Retina (tissue), 1 donor: Measurements from ENCODE around the gene SDCCAG8.

Experiments
- DNase-seq: peaks from one replicate; pipeline ENCODE4 v3.0.0-alpha.2; 2016

The SDCCAG8 gene

DNA sequence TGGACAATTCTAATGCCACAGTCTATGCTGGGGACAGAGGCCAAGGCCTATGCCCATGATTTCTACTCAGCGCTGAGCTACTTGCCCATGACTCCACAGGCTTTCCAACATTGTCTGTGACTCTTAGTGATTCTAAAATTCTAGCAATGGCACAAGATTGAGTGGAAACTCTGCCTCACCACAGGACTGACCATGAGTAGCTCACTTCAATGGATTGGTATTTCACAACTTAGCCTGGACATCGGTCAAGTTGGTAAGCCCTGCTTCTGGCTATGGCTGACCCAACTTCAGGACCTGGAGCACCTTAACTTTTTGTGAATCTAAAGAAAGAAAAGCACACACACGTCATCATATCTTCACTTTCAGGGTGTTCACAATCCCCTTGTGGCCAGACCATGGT is 255.1 kb downstream of the SDCCAG8 start:
- no peak for DNase-seq

DNA sequence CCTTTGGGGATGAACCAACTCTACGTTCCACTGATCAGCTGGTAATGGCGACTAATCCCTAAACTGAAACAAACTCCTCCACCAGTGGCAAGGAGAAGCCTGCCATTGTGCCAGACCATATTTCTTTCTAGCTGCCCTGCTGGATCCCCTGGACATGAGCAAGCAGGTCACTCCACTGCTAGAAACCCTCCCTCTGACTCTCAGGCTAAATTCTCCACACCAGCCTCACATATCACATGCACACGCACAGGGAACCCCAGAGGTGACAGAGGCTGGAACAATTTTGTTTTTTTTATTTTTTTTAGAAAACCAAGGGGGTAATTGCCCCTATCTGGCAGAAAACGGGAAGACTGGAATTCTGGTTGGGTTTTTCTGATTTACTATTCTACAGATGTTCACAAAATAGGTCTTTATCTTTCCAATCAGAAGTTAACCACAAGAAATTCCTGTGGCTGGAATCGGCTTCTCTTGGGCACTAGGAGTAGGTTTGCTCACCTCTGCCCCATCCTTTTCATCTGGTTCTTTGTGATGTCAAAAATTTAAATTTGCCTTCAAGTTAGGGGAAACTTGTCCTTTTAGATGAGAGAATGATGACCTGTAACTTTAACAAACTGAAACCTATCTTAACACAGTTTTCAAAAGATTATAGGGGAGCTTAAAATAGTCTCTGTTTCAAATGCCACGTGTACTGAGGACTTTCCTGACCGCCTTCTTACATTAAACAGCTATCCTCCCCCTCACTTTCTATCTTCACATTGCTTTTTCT is 258.1 kb downstream of the SDCCAG8 start:
- no peak for DNase-seq

DNA sequence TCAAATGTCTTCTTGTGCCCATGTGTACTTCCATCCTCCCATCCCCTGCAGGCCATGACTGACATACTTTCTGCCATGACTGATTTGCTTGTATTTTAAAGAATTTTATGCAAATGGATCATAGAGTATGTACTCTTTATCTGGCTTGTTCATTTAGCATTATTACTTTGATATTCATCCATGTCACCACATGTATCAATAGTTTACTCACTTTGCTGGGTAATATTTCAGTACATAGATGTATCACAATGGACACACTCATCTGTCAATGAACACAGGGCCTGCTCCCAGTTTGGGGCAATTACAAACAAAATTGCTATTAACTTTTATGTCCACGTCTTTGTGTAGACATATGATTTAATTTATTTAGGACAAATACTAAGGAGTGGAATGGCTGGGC is 259.1 kb downstream of the SDCCAG8 start:
- no peak for DNase-seq

DNA sequence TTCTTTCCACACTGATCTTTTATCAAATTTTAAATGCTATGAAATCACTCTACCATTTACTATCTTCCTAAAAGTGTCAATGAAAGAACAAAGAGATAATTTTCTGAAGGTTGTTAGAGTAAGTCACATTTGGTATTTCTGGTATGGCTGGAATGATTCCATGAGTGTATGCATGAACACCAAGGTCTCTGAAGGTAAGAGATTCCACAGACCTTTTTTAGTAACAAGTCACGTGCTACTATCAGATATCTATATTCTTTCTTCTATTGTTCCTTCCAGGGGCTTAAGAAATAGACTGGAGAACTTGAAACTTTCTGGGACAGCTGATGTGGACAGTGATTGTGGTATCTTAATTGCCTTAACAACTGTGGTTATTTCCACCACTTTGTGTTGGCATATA is 265.0 kb downstream of the SDCCAG8 start:
- no peak for DNase-seq

DNA sequence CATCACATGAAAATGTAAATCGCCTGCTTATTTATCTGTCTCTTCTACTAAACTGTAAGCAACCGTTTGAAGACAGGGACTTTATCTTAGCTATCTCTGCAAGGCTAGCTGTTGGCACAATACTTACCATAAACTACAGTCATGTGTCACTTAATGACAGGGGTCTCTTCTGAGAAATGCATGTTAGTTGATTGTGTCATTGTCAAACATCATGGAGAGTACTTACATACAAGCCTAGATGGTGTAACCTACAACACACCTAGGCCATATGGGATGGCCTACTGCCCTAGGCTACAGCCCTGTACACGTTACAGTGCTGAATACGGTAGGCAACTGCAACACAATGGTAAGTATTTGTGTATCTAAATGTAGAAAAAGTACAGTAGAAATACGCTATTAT is 267.9 kb downstream of the SDCCAG8 start:
- no peak for DNase-seq

DNA sequence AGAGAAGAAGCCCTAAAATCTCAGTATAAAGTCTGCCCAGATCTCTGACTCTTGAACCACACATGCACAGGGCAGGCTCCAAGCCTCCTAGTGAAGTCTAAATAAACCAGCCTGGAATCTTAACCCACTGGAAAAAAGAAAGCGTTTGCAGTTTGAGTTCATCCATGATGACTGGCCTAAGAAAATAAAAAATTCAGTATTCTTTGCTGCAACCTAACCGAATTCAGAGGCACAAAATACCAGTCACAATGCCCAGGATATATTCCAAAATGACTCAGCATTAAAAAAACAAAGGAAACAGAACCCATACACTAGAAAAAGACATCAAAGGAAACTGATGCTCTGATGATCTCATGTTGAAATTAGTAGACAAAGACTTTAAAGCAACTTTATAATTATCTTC is 269.2 kb downstream of the SDCCAG8 start:
- DNase-seq, result no peak

DNA sequence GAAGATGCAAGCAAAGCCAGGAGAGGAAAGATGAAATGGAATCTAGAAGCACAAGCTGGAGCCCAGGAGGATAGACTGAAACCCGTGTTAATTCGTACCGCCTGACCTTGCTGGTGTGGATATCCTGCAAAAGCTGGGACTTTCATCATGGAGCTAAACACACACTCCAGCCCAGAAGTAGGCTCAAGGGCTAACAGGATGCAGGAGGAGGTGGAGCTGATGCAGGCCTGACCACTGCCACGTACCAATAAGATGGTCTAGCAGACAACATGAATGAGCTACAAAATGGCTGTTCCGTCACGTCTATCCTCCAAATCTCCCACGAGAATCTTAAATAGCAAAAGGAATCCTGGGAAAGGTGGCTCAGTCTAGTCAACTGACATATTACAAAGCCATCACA is 270.3 kb downstream of the SDCCAG8 start:
- no peak for DNase-seq

DNA sequence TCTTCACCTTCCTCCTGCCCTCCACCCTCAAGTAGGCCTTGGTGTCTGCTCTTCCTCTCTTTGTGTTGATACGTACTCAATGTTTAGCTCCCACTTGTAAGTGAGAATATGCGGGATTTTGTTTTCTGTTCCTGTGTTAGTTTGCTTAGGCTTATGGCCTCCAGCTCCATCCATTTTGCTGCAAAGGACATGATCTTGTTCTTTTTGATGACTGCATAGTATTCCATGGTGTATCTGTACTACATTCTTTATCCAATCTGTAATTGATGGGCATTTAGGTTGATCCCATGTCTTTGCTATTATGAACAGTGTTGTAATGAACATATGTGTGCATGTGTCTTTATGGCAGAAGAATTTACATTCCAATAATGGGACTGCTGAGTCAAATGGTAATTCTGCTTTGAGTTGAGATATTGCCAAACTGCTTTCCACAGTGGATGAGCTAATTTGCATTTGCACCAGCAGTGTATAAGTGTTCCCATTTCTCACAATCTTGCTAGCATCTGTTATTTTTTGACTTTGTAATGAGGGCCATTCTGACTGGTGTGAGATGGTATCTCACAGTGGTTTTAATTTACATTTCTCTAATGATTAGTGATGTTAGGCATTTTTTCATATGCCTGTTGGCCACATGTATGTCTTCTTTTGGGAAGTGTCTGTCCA is 272.7 kb downstream of the SDCCAG8 start:
- DNase-seq, result no peak

DNA sequence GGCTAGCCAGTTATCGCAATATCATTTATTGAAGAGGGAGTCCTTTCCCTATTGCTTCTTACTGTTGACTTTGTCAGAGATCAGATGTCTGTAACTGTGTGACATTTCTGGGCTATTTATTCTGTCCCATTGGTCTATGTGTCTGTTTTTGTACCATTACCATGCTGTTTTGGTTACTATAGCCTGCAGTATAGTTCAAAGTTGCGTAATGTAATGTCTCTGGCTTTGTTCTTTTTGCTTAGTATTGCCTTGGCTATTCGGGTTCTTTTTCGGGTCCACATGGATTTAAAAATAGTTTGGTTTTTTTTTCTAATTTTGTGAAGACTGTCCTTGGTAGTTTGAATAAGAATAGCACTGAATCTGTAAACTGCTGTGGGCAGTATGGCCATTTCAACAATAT is 273.7 kb downstream of the SDCCAG8 start:
- no peak for DNase-seq

DNA sequence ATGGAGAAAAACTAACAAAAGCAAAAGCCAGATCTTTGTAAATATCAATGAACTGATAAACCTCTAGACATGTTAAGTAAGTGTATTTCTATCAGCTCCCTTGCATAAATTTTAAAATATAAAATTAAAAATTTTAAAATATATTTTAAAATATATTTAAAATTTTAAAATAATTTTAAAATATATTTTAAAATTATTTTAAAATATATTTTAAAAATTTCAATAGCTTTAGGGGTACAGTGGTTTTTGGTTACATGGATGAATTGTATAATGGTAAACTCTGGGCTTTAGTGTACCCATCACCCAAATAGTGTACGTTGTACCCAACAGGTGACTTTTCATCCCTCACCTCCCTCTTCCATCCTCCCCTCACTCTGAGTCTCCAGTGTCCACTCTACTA is 279.2 kb downstream of the SDCCAG8 start:
- no peak for DNase-seq

DNA sequence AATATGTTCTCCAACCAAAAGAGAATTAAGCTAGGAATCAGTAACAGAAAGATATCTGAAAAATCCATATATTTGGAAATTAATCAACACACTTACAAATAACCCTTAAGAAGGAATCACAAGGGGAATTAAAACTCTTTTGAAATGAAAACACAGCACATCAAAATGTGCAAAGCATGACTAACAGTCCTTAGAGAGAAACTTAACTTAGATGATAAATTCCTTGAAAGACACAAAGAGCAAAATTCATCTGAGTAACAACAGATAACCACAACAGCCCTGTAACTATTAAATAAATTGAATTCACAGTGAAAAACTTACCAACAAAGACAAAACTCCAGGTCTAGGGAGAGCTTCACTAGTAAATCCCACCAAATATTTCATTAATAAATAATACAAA is 283.8 kb downstream of the SDCCAG8 start:
- no peak for DNase-seq

DNA sequence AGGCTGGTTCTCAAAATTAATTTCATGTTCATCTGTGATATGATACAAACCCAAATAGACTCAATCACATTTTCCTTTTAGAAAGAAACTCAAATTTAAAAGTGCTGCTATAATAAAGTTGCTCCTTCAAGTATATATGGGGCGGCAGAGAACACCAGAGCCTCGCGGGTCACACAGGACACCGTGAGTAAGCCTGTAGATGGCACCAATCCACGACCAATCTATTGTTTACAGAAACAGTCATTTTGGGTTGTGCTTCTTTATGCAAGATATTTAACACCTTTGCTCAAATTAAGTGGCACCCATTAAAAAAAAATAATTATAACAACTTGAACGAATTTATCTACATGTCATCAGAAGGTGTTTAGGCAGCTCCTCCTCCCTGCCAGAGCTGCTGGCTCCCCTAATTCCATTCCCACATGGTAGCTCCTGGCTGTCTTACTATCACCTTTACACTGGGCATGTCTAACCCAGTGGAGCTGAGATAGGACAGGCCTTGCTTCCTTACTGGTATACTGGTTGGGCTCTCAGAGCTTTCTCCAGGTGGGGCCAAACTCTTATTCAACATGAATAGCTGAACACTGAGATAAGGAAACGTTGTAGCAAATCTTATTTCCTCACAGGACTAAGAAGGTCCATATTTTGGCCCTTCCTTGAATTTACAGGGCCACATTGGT is 287.0 kb downstream of the SDCCAG8 start:
- DNase-seq, result no peak

DNA sequence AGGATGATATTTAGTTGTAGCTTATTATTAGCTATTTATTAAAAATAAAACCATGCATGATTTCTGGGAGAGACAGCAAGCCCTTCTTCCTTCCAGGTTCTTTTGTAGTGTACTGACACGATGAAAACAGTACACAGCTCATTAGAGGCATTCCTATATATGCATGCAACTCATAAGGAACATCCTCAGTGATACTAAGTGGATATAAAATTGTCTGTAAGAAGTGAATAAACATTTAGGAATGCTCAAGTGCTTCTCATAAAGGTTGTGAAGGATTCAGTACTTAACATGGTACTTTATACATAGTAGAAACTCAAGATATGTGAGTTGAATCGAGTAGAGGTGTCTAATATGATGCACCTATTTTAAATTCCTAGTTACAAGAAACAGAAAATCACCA is 287.7 kb downstream of the SDCCAG8 start:
- DNase-seq, result no peak

DNA sequence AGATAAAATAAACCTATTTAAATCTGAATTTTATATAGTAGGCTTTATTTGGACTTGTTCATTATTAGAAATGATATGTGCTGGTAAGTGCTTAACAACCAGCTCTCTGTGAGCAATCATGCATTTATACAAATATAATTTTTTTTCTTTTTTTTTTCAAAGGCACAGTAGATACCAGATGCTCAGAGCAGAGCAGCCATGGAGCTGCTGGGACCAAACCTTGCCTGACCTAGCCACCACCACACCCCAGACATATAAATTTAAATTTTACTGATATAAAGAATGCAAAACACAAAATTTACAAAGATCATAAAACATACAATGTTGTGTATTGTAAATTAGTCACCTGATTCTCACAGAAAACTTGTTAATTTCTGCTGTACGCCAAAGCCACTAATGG is 290.6 kb downstream of the SDCCAG8 start:
- no peak for DNase-seq

DNA sequence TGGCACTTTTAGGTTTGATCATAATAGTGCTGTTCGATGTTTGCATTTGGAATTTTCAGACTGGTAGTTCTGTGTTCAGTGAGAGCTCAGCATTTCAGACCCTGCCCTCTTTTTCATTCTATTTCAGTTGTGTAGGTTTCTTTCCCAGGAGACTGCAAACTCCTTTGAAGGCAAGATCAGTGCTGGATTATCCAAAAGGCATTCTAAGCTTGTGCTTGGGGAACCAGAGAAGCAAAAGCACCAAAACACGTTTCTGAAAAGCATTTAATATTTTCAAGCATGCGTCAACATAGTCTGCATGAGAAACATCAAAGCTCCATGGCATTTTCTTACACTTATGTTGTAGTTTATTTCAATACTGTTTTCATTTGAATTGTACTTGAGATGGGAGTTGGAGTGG is 292.1 kb downstream of the SDCCAG8 start:
- DNase-seq, result no peak

DNA sequence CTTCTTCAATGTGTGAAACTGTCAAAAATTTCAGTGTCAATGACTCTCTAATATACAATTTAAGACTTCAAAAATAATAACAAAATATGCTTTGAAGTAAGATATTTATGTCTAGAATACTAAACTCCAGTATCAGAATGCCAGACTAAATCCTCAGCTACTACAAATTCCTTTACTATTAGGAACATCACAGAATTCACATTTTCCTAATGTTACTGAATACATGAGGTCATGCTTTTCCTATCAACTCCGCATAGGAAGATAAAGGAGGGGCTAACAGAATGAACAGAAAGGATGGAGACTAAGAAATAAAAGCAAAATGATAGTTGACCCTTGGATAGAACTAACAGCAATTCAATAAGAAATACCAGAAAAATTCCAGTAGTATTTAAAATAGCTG is 292.7 kb downstream of the SDCCAG8 start:
- no peak for DNase-seq

DNA sequence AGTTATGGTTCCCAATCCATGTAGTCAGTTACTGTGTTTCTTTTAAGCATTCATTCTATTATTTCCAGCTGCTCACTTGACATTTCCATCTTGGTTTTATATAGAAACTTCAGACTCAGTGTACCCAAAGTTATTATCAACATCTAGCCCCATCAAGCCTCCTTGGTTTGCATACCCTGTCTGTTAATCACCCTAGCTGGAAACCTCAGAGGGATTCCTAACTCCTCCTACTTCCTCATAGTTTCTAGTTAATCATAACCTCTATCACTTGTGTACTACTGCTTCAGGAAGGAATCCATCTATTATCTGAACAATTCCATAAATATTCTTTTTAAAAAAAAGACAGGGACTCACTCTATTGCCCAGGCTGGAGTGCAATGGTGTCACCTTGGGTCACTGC is 293.3 kb downstream of the SDCCAG8 start:
- DNase-seq, result no peak
